Small intestine (tissue), 7 donors: ENCODE data around the gene ASCL4. TPM values are rescaled to one million over a fixed set of nuclear protein-coding genes. Genes with fewer than 3 reads are reported as not detected.

Experiments used
- DNase-seq, 2 donors: peaks; one replicate each; pipeline versions ENCODE4 v3.0.0 to v3.0.0-alpha.2; 2013
- FAIRE-seq: peaks from 2 replicates; lab custom pipeline; 2012; peaks lifted over from hg19 to GRCh38; lab: Jason Lieb, UNC
- H3K27ac ChIP-seq, 3 donors: one replicate each; pipeline ENCODE4 v1.5.1; 2013; ENCODE audit warnings: low read length in 2 of 3, mild to moderate bottlenecking in 2 of 3, control low read depth in 1 of 3, inconsistent platforms in 1 of 3, low read depth in 1 of 3, moderate library complexity in 1 of 3
- H3K27me3 ChIP-seq, 3 donors: one replicate each; pipeline ENCODE4 v1.6.1; 2013; ENCODE audit warnings: low read length in 3 of 3, inconsistent platforms in 1 of 3; ENCODE audit not compliant: control insufficient read depth in 3 of 3, insufficient read depth in 3 of 3
- H3K36me3 ChIP-seq, 3 donors: one replicate each; pipeline ENCODE4 v1.6.1; 2013; ENCODE audit warnings: low read length in 3 of 3, inconsistent platforms in 1 of 3, low read depth in 1 of 3, mild to moderate bottlenecking in 1 of 3, moderate library complexity in 1 of 3; ENCODE audit not compliant: control insufficient read depth in 3 of 3, insufficient read depth in 2 of 3
- H3K4me1 ChIP-seq, 3 donors: one replicate each; pipeline ENCODE4 v1.6.1; 2013; ENCODE audit warnings: low read length in 2 of 3, inconsistent platforms in 1 of 3, low read depth in 1 of 3, mild to moderate bottlenecking in 1 of 3, moderate library complexity in 1 of 3; ENCODE audit not compliant: control insufficient read depth in 3 of 3, insufficient read depth in 2 of 3
- H3K4me3 ChIP-seq, 3 donors: one replicate each; pipeline ENCODE4 v1.5.1; 2013; ENCODE audit warnings: low read length in 3 of 3, control low read depth in 1 of 3, inconsistent platforms in 1 of 3, low read depth in 1 of 3, mild to moderate bottlenecking in 1 of 3, moderate library complexity in 1 of 3
- H3K9me3 ChIP-seq, 2 donors: one replicate each; pipeline ENCODE4 v1.6.1; 2013; ENCODE audit warnings: low read depth in 1 of 2, low read length in 1 of 2; ENCODE audit not compliant: control insufficient read depth in 2 of 2, insufficient read depth in 1 of 2
- WGBS, 3 donors: extraction: QIAGEN DNeasy Blood & Tissue Kit; methylation state at CpG; one replicate each; pipeline ENCODE4 v1.1.7; 2013; 5-methylcytosine and 5-hydroxymethylcytosine counted together
- polyA plus RNA-seq, 4 donors: library from polyadenylated mRNA; stranded (reverse) in 3 of 4; unstranded in 1 of 4; fragments of 200-250 nt in 3 of 4; fragments of 120-200 nt in 1 of 4; gene quantifications; one replicate each; pipeline versions ENCODE4 v1.2.1 to v1.2.3, GENCODE V29; 2013
- donor health status: healthy with polysubstance abuse.
- donor health status: control.
- donor health status: control.
- donor health status: Bipolar disorder and iron deficiency.
- donor health status: healthy.

ASCL4 gene
- polyA plus RNA-seq, 4 donors = 0.07 TPM; not detected in 3

- Histone ChIP-seq H3K4me1 (peaks cover 0 to 3% (median 0%) of the 10 kb centered on the region in 3 donors), H3K27me3 (peaks cover 0 to 5% (median 0%) of the 10 kb centered on the region in 3 donors), H3K9me3 (no peaks in the 10 kb centered on the region), H3K36me3 (no peaks in the 10 kb centered on the region), H3K27ac (no peak overlapping the region), H3K4me3 (no peak overlapping the region)
- no peak for FAIRE-seq
- no peak for DNase-seq
- 67 to 74% (median 73%) methylated on average over 4 of the region's 4 CpGs for WGBS, 3 donors
These were observed 9.9 kb upstream of the ASCL4 start for GRCh38 chr12:107764626-107765025.

- DNase-seq (no peak), FAIRE-seq (no peak)
- peaks cover 0 to 10% (median 0%) of the 10 kb centered on the region in 3 donors for H3K27me3 ChIP-seq
- 86 to 91% (median 86%) methylated on average over 1 of the region's 1 CpG for WGBS, 3 donors
- H3K4me3 ChIP-seq = no peak overlapping the region
- H3K27ac ChIP-seq = no peak overlapping the region
- H3K9me3 ChIP-seq = no peaks in the 10 kb centered on the region
- no peaks in the 10 kb centered on the region for H3K36me3 ChIP-seq
- no peaks in the 10 kb centered on the region for H3K4me1 ChIP-seq
These were observed 9.2 kb upstream of the ASCL4 start for GRCh38 chr12:107765316-107765715.

GRCh38 chr12:107767466-107767865 is 7.0 kb upstream of the ASCL4 start:
- Histone ChIP-seq H3K36me3 (no peaks in the 10 kb centered on the region), H3K9me3 (no peaks in the 10 kb centered on the region), H3K27me3 (peaks cover 0 to 9% (median 0%) of the 10 kb centered on the region in 3 donors), H3K4me3 (no peak overlapping the region), H3K4me1 (no peaks in the 10 kb centered on the region), H3K27ac (no peak overlapping the region)
- DNase-seq (no peak), FAIRE-seq (no peak)
- WGBS, 3 donors = 83 to 97% (median 85%) methylated on average over 5 of the region's 5 CpGs

- H3K27me3 ChIP-seq = peaks cover 6 to 36% (median 23%) of the 10 kb centered on the region in 3 donors
- DNase-seq (peak in 1 of 2 donors; percentile 35), FAIRE-seq (no peak)
- WGBS, 3 donors = 3 to 9% (median 9%) methylated on average over 65 to 66 of the region's 66 CpGs
- H3K4me1 ChIP-seq = no peaks in the 10 kb centered on the region
- no peak overlapping the region for H3K4me3 ChIP-seq
- no peak overlapping the region for H3K27ac ChIP-seq
- H3K9me3 ChIP-seq = no peaks in the 10 kb centered on the region
- H3K36me3 ChIP-seq = no peaks in the 10 kb centered on the region
These were observed 703 bp downstream of the ASCL4 start for GRCh38 chr12:107775093-107775721.

- FAIRE-seq = no peak
- H3K9me3 ChIP-seq = no peaks in the 10 kb centered on the region
- H3K4me1 ChIP-seq = no peaks in the 10 kb centered on the region
- H3K36me3 ChIP-seq = no peaks in the 10 kb centered on the region
- H3K4me3 ChIP-seq = no peak overlapping the region
- peaks cover 6 to 35% (median 23%) of the 10 kb centered on the region in 3 donors for H3K27me3 ChIP-seq
- WGBS, 3 donors = 35 to 42% (median 38%) methylated on average over 6 of the region's 6 CpGs
- H3K27ac ChIP-seq = no peak overlapping the region
- DNase-seq = no peak
These were observed 1.7 kb downstream of the ASCL4 start for GRCh38 chr12:107776171-107776570.

- FAIRE-seq (no peak), DNase-seq (peak; percentile 62 to 71)
- 28 to 50% (median 42%) methylated on average over 11 of the region's 11 CpGs for WGBS, 3 donors
These were observed 4.0 kb downstream of the ASCL4 start for GRCh38 chr12:107778383-107779025.

GRCh38 chr12:107779077-107779831 is 4.8 kb downstream of the ASCL4 start:
- no peak for FAIRE-seq
- WGBS, 3 donors = 73 to 92% (median 74%) methylated on average over 7 of the region's 7 CpGs

More at GRCh38 chr12:107778383-107779025, 4.0 kb downstream of the ASCL4 start:
- Histone ChIP-seq H3K4me3 (no peak overlapping the region), H3K9me3 (no peaks in the 10 kb centered on the region), H3K27me3 (peaks cover 6 to 34% (median 26%) of the 10 kb centered on the region in 3 donors), H3K4me1 (no peaks in the 10 kb centered on the region), H3K27ac (no peak overlapping the region), H3K36me3 (no peaks in the 10 kb centered on the region)

GRCh38 chr12:107780298-107780697 is 5.8 kb downstream of the ASCL4 start:
- Histone ChIP-seq H3K4me3 (no peak overlapping the region), H3K36me3 (no peaks in the 10 kb centered on the region), H3K9me3 (no peaks in the 10 kb centered on the region), H3K4me1 (no peaks in the 10 kb centered on the region), H3K27me3 (peaks cover 2 to 18% (median 15%) of the 10 kb centered on the region in 3 donors), H3K27ac (no peak overlapping the region)
- no peak for FAIRE-seq
- WGBS, 3 donors = 57 to 95% (median 89%) methylated on average over 1 of the region's 1 CpG
- no peak for DNase-seq

More at GRCh38 chr12:107779077-107779831, 4.8 kb downstream of the ASCL4 start:
- no peak overlapping the region for H3K4me3 ChIP-seq
- no peak for DNase-seq
- no peaks in the 10 kb centered on the region for H3K36me3 ChIP-seq
- H3K4me1 ChIP-seq = no peaks in the 10 kb centered on the region
- no peaks in the 10 kb centered on the region for H3K9me3 ChIP-seq
- H3K27me3 ChIP-seq = peaks cover 6 to 28% (median 25%) of the 10 kb centered on the region in 3 donors
- no peak overlapping the region for H3K27ac ChIP-seq
